ENCODE data around the gene ZNF423. TPM values are rescaled to one million over a fixed set of nuclear protein-coding genes. Genes with fewer than 3 reads are reported as not detected.

The ZNF423 gene
- total and polyA plus RNA-seq, 9 of the 15 experiments (the other 6 are each of a cell fraction or from before 2014, with no cell fraction given) = not detected

DNA sequence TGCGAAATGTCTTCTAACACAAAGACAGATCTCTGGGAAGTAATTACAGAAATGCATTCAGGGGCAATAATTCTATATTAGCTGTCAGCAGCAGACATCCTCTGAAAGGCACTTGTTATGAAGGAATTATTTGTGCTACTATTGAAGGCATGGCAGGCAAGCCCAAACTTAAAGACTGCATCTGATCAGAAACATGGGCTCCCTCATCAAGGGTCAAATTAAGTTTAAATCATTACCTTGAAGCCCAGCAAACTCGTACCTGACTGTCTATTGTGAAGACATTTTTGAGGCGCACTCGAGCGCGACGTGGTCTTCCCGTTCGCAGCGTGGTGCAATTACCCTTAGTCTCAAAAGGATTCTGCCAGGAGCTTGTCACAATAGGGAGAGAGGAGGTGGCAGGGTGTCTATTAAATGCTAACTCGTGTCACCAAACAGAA is 110.6 kb downstream of the ZNF423 start (continued):
- TF ChIP-seq, protein P1, sequence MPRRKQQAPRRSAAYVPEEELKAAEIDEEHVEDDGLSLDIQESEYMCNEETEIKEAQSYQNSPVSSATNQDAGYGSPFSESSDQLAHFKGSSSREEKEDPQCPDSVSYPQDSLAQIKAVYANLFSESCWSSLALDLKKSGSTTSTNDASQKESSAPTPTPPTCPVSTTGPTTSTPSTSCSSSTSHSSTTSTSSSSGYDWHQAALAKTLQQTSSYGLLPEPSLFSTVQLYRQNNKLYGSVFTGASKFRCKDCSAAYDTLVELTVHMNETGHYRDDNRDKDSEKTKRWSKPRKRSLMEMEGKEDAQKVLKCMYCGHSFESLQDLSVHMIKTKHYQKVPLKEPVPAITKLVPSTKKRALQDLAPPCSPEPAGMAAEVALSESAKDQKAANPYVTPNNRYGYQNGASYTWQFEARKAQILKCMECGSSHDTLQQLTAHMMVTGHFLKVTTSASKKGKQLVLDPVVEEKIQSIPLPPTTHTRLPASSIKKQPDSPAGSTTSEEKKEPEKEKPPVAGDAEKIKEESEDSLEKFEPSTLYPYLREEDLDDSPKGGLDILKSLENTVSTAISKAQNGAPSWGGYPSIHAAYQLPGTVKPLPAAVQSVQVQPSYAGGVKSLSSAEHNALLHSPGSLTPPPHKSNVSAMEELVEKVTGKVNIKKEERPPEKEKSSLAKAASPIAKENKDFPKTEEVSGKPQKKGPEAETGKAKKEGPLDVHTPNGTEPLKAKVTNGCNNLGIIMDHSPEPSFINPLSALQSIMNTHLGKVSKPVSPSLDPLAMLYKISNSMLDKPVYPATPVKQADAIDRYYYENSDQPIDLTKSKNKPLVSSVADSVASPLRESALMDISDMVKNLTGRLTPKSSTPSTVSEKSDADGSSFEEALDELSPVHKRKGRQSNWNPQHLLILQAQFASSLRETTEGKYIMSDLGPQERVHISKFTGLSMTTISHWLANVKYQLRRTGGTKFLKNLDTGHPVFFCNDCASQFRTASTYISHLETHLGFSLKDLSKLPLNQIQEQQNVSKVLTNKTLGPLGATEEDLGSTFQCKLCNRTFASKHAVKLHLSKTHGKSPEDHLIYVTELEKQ (CRISPR knock-in tag; IDR thresholded peaks at IDR 0.05) = no peak
- TF ChIP-seq, protein P2, sequence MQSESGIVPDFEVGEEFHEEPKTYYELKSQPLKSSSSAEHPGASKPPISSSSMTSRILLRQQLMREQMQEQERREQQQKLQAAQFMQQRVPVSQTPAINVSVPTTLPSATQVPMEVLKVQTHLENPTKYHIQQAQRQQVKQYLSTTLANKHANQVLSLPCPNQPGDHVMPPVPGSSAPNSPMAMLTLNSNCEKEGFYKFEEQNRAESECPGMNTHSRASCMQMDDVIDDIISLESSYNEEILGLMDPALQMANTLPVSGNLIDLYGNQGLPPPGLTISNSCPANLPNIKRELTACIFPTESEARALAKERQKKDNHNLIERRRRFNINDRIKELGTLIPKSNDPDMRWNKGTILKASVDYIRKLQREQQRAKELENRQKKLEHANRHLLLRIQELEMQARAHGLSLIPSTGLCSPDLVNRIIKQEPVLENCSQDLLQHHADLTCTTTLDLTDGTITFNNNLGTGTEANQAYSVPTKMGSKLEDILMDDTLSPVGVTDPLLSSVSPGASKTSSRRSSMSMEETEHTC (IDR thresholded peaks at IDR 0.05) = no peak
- TF ChIP-seq, protein P3, sequence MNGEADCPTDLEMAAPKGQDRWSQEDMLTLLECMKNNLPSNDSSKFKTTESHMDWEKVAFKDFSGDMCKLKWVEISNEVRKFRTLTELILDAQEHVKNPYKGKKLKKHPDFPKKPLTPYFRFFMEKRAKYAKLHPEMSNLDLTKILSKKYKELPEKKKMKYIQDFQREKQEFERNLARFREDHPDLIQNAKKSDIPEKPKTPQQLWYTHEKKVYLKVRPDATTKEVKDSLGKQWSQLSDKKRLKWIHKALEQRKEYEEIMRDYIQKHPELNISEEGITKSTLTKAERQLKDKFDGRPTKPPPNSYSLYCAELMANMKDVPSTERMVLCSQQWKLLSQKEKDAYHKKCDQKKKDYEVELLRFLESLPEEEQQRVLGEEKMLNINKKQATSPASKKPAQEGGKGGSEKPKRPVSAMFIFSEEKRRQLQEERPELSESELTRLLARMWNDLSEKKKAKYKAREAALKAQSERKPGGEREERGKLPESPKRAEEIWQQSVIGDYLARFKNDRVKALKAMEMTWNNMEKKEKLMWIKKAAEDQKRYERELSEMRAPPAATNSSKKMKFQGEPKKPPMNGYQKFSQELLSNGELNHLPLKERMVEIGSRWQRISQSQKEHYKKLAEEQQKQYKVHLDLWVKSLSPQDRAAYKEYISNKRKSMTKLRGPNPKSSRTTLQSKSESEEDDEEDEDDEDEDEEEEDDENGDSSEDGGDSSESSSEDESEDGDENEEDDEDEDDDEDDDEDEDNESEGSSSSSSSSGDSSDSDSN (IDR thresholded peaks at IDR 0.05; ENCODE audit: borderline replicate concordance in 1 of 2, low read depth in 2 of 2, low read length in 2 of 2) = no peak
- TF ChIP-seq ZNF212 (CRISPR knock-in tag; IDR thresholded peaks at IDR 0.05) (no peak), ZFP30 (CRISPR knock-in tag; IDR thresholded peaks at IDR 0.05; ENCODE audit: borderline replicate concordance) (no peak), HNRNPUL1 (IDR thresholded peaks at IDR 0.05; ENCODE audit: low read length) (no peak)
- TF ChIP-seq, protein P4, sequence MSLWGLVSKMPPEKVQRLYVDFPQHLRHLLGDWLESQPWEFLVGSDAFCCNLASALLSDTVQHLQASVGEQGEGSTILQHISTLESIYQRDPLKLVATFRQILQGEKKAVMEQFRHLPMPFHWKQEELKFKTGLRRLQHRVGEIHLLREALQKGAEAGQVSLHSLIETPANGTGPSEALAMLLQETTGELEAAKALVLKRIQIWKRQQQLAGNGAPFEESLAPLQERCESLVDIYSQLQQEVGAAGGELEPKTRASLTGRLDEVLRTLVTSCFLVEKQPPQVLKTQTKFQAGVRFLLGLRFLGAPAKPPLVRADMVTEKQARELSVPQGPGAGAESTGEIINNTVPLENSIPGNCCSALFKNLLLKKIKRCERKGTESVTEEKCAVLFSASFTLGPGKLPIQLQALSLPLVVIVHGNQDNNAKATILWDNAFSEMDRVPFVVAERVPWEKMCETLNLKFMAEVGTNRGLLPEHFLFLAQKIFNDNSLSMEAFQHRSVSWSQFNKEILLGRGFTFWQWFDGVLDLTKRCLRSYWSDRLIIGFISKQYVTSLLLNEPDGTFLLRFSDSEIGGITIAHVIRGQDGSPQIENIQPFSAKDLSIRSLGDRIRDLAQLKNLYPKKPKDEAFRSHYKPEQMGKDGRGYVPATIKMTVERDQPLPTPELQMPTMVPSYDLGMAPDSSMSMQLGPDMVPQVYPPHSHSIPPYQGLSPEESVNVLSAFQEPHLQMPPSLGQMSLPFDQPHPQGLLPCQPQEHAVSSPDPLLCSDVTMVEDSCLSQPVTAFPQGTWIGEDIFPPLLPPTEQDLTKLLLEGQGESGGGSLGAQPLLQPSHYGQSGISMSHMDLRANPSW (CRISPR knock-in tag; IDR thresholded peaks at IDR 0.05) = no peak
